GM23248 (cell line): ENCODE data around the gene SULT2A1. TPM values are rescaled to one million over a fixed set of nuclear protein-coding genes. Genes with fewer than 3 reads are reported as not detected.

Experiments
- DNase-seq: peaks from one replicate; pipeline ENCODE4 v3.0.0-alpha.2; 2015
- H2AFZ ChIP-seq: fragments of 200-600 bp; sonication (generic); 2 replicates; pipeline ENCODE4 v1.6.1; 2016; ENCODE audit warnings: antibody characterized with exemption
- H3F3A ChIP-seq: fragments of 200-600 bp; sonication (generic); 2 replicates; pipeline ENCODE4 v1.6.1; 2016; ENCODE audit warnings: mild to moderate bottlenecking, antibody characterized with exemption, mixed run types; ENCODE audit not compliant: insufficient read depth
- H3K27ac ChIP-seq: fragments of 200-600 bp; sonication (generic); 2 replicates; pipeline ENCODE4 v1.5.1; 2016; ENCODE audit warnings: mild to moderate bottlenecking
- H3K27me3 ChIP-seq: fragments of 200-600 bp; sonication (generic); replicated peaks from 2 replicates; pipeline ENCODE4 v1.6.1; 2016; ENCODE audit warnings: mild to moderate bottlenecking; ENCODE audit not compliant: insufficient read depth
- H3K36me3 ChIP-seq: fragments of 200-600 bp; sonication (generic); 2 replicates; pipeline ENCODE4 v1.6.1; 2016; ENCODE audit warnings: low read depth, mild to moderate bottlenecking
- H3K4me1 ChIP-seq: fragments of 200-600 bp; sonication (generic); 2 replicates; pipeline ENCODE4 v1.6.1; 2016; ENCODE audit warnings: mild to moderate bottlenecking; ENCODE audit not compliant: insufficient read depth
- H3K4me2 ChIP-seq: fragments of 200-600 bp; sonication (generic); one replicate; pipeline ENCODE4 v1.6.1; 2016; ENCODE audit warnings: mild to moderate bottlenecking; ENCODE audit not compliant: unreplicated experiment
- H3K4me3 ChIP-seq: fragments of 200-600 bp; sonication (generic); 2 replicates; pipeline ENCODE4 v1.5.1; 2016; ENCODE audit warnings: mild to moderate bottlenecking
- H3K79me2 ChIP-seq: fragments of 200-600 bp; sonication (generic); 2 replicates; pipeline ENCODE4 v1.6.1; 2016; ENCODE audit warnings: mild to moderate bottlenecking; ENCODE audit not compliant: insufficient read depth
- H3K9ac ChIP-seq: fragments of 200-600 bp; sonication (generic); 2 replicates; pipeline ENCODE4 v1.6.1; 2016; ENCODE audit warnings: mild to moderate bottlenecking
- H3K9me2 ChIP-seq: fragments of 200-600 bp; sonication (generic); 2 replicates; pipeline ENCODE4 v1.6.1; 2016; ENCODE audit warnings: mixed run types, mild to moderate bottlenecking, moderate library complexity; ENCODE audit not compliant: insufficient read depth
- H3K9me3 ChIP-seq: fragments of 200-600 bp; sonication (generic); one replicate; pipeline ENCODE4 v1.6.1; 2017; ENCODE audit warnings: low read depth
- H4K20me1 ChIP-seq: fragments of 200-600 bp; sonication (generic); 2 replicates; pipeline ENCODE4 v1.6.0; 2016; ENCODE audit not compliant: insufficient read depth
- EZH2 ChIP-seq: fragments of 200-600 bp; sonication (generic); IDR thresholded peaks from 2 replicates; pipeline ENCODE4 v1.6.1; 2018; ENCODE audit warnings: antibody characterized with exemption, mild to moderate bottlenecking; ENCODE audit not compliant: insufficient read depth, poor library complexity, severe bottlenecking
- EZH2phosphoT487 ChIP-seq: fragments of 200-600 bp; sonication (generic); IDR thresholded peaks from 2 replicates; pipeline ENCODE4 v1.6.1; 2018; ENCODE audit warnings: antibody characterized with exemption, moderate library complexity, mild to moderate bottlenecking, low read depth; ENCODE audit not compliant: insufficient read depth
- WGBS, 2 experiments: methylation state at CpG; one replicate each; pipeline ENCODE4 v1.1.6; 2015 to 2017; ENCODE audit warnings: low lambda C conversion rate in 2 of 2, low coverage in 1 of 2; ENCODE audit errors: missing lambda C conversion rate in 2 of 2; 5-methylcytosine and 5-hydroxymethylcytosine counted together
- in situ Hi-C: fragments of 300-500 bp; cut with MboI; formaldehyde crosslinking; loops from 2 replicates; pipeline ENCODE4 v1.15.0; 2020
- polyA plus RNA-seq: library from polyadenylated mRNA; unstranded; fragments of >200 nt; fragmentation: Nextera tagmentation; extraction: Ambion mirVana; gene quantifications from 2 replicates; pipeline ENCODE4 v1.2.1, GENCODE V29; 2016
- total RNA-seq: library from RNA; depleted of rRNA; stranded (reverse); fragments of >200 nt; shearing (Covaris generic); gene quantifications from 2 replicates; pipeline ENCODE4 v1.2.3, GENCODE V29; 2014

The SULT2A1 gene
- total and polyA plus RNA-seq, 2 experiments from 2014 or later: not detected

- H3K4me2 ChIP-seq: no peak overlapping the region
- WGBS, 2 experiments: 59 to 65% methylated on average over 7 of the region's 7 CpGs
- no peak overlapping the region for H3K4me3 ChIP-seq
- no peak for DNase-seq
- H3K4me1 ChIP-seq: no peaks in the 10 kb centered on the region
- H3K9ac ChIP-seq: no peak overlapping the region
- in situ Hi-C loops: no loop called here
- no peaks in the 10 kb centered on the region for H3K36me3 ChIP-seq
- no peak overlapping the region for H2AFZ ChIP-seq
- H3K27me3 ChIP-seq: no peaks in the 10 kb centered on the region
- H3K9me2 ChIP-seq: no peaks in the 10 kb centered on the region
- no peak for TF ChIP-seq EZH2
- no peak for TF ChIP-seq EZH2phosphoT487
- H3K79me2 ChIP-seq: no peaks in the 10 kb centered on the region
- no peak overlapping the region for H3K27ac ChIP-seq
- H3K9me3 ChIP-seq: no peaks in the 10 kb centered on the region
- no peaks in the 10 kb centered on the region for H3F3A ChIP-seq
- H4K20me1 ChIP-seq: no peaks in the 10 kb centered on the region
These were observed 15.3 kb upstream of the SULT2A1 start for GRCh38 chr19:47901370-47901769.

GRCh38 chr19:47899335-47899734 is 13.2 kb upstream of the SULT2A1 start:
- Histone ChIP-seq H4K20me1 (no peaks in the 10 kb centered on the region), H3K9ac (no peak overlapping the region), H3K4me2 (no peak overlapping the region), H3K4me1 (no peaks in the 10 kb centered on the region), H3K9me2 (no peaks in the 10 kb centered on the region), H3K4me3 (no peak overlapping the region), H3K9me3 (no peaks in the 10 kb centered on the region), H3K27ac (no peak overlapping the region), H3K36me3 (no peaks in the 10 kb centered on the region), H2AFZ (no peak overlapping the region), H3K27me3 (no peaks in the 10 kb centered on the region), H3F3A (no peaks in the 10 kb centered on the region), H3K79me2 (no peaks in the 10 kb centered on the region)
- in situ Hi-C loops: loop anchor here (25.0 kb wide), 1 partner anchor 88 kb away; the partner anchor contains the start of genes BSPH1 and ELSPBP1
- WGBS, 2 experiments: 57 to 58% methylated on average over 8 of the region's 8 CpGs
- TF ChIP-seq EZH2 (no peak), EZH2phosphoT487 (no peak)
- DNase-seq: no peak

- no peaks in the 10 kb centered on the region for H3K4me1 ChIP-seq
- no peaks in the 10 kb centered on the region for H3K79me2 ChIP-seq
- H3K36me3 ChIP-seq: no peaks in the 10 kb centered on the region
- no peak overlapping the region for H2AFZ ChIP-seq
- H3K27ac ChIP-seq: no peak overlapping the region
- H3K4me2 ChIP-seq: no peak overlapping the region
- in situ Hi-C loops: loop anchor here (25.0 kb wide), 1 partner anchor 89 kb away; the partner anchor contains the start of genes BSPH1 and ELSPBP1
- no peak for DNase-seq
- no peaks in the 10 kb centered on the region for H3K9me2 ChIP-seq
- WGBS, 2 experiments: 17 to 18% methylated on average over 9 of the region's 9 CpGs
- H4K20me1 ChIP-seq: no peaks in the 10 kb centered on the region
- H3K4me3 ChIP-seq: no peak overlapping the region
- H3F3A ChIP-seq: no peaks in the 10 kb centered on the region
- H3K27me3 ChIP-seq: no peaks in the 10 kb centered on the region
- H3K9me3 ChIP-seq: no peaks in the 10 kb centered on the region
- no peak for TF ChIP-seq EZH2
- TF ChIP-seq EZH2phosphoT487: no peak
- H3K9ac ChIP-seq: no peak overlapping the region
These were observed 11.7 kb upstream of the SULT2A1 start for GRCh38 chr19:47897861-47898260.

GRCh38 chr19:47896773-47897172 is 10.7 kb upstream of the SULT2A1 start:
- H2AFZ ChIP-seq: no peak overlapping the region
- H3K4me1 ChIP-seq: no peaks in the 10 kb centered on the region
- WGBS, 2 experiments: 61 to 67% methylated on average over 5 of the region's 5 CpGs
- no peaks in the 10 kb centered on the region for H3K79me2 ChIP-seq
- no peak overlapping the region for H3K4me3 ChIP-seq
- H3K27me3 ChIP-seq: no peaks in the 10 kb centered on the region
- H4K20me1 ChIP-seq: no peaks in the 10 kb centered on the region
- no peak overlapping the region for H3K9ac ChIP-seq
- no peak overlapping the region for H3K27ac ChIP-seq
- H3K4me2 ChIP-seq: no peak overlapping the region
- no peak for TF ChIP-seq EZH2phosphoT487
- no peaks in the 10 kb centered on the region for H3K9me3 ChIP-seq
- in situ Hi-C loops: loop anchor here (25.0 kb wide), 1 partner anchor 91 kb away; the partner anchor contains the start of genes BSPH1 and ELSPBP1
- H3K9me2 ChIP-seq: no peaks in the 10 kb centered on the region
- DNase-seq: no peak
- no peaks in the 10 kb centered on the region for H3F3A ChIP-seq
- no peaks in the 10 kb centered on the region for H3K36me3 ChIP-seq

GRCh38 chr19:47896019-47896418 is 9.9 kb upstream of the SULT2A1 start:
- no peaks in the 10 kb centered on the region for H3K27me3 ChIP-seq
- H3K9ac ChIP-seq: no peak overlapping the region
- H3K9me3 ChIP-seq: no peaks in the 10 kb centered on the region
- no peaks in the 10 kb centered on the region for H3K79me2 ChIP-seq
- H3F3A ChIP-seq: no peaks in the 10 kb centered on the region
- H3K4me3 ChIP-seq: no peak overlapping the region
- no peak overlapping the region for H2AFZ ChIP-seq
- DNase-seq: no peak
- no peak overlapping the region for H3K4me2 ChIP-seq
- no peaks in the 10 kb centered on the region for H3K9me2 ChIP-seq
- no peaks in the 10 kb centered on the region for H3K36me3 ChIP-seq
- TF ChIP-seq EZH2phosphoT487 (no peak), EZH2 (no peak)
- H4K20me1 ChIP-seq: no peaks in the 10 kb centered on the region
- WGBS, 2 experiments: 53 to 60% methylated on average over 4 of the region's 4 CpGs
- in situ Hi-C loops: loop anchor here (25.0 kb wide), 1 partner anchor 91 kb away; the partner anchor contains the start of genes BSPH1 and ELSPBP1
- no peaks in the 10 kb centered on the region for H3K4me1 ChIP-seq
- no peak overlapping the region for H3K27ac ChIP-seq
